NOMO-1 treated with dmso at 0.1 percent for 144 hours (cell line): Measurements from ENCODE around the gene FMC1.
"Not testable (repeated sequence)": the region's sequence is repeated elsewhere in the genome, so short reads cannot be mapped to it uniquely, and the experiment has no call there.

Experiments used
- DNase-seq: peaks from one replicate; lab custom pipeline; 2025; ENCODE audit not compliant: unreplicated experiment; lab: John Stamatoyannopoulos, UW

Gene FMC1

GRCh38 chr7:139340037-139340807 is 915 bp upstream of the FMC1 start:
- DNase-seq: peak; percentile 85

- no peak for DNase-seq
Measured at GRCh38 chr7:139340808-139341057, 404 bp upstream of the FMC1 start.

- peak; percentile 30 for DNase-seq
Measured at GRCh38 chr7:139341776-139342226, 664 bp downstream of the FMC1 start.

- DNase-seq: no peak
Measured at GRCh38 chr7:139345042-139345441, 3.9 kb downstream of the FMC1 start.

- no peak for DNase-seq
Measured at GRCh38 chr7:139351027-139351426, 9.9 kb downstream of the FMC1 start.

- DNase-seq: no peak
Measured at GRCh38 chr7:139354729-139355128, 13.6 kb downstream of the FMC1 start.

GRCh38 chr7:139355320-139355719 is 14.2 kb downstream of the FMC1 start:
- peak; percentile 26 for DNase-seq

- not testable (repeated sequence) for DNase-seq
Measured at GRCh38 chr7:139357729-139358506, 16.8 kb downstream of the FMC1 start.

- DNase-seq: no peak
Measured at GRCh38 chr7:139358541-139359365, 17.6 kb downstream of the FMC1 start.

GRCh38 chr7:139359366-139360209 is 18.5 kb downstream of the FMC1 start, which contains the start of gene LUC7L2:
LUC7L2 (plus strand) TSS chr7:139359894; CDS start chr7:139360262, 368 bp downstream.
- peak; percentile 86 for DNase-seq

GRCh38 chr7:139360210-139360947 is 19.2 kb downstream of the FMC1 start:
- peak; percentile 67 for DNase-seq

- no peak for DNase-seq
Measured at GRCh38 chr7:139360948-139361307, 19.8 kb downstream of the FMC1 start.

- no peak for DNase-seq
Measured at GRCh38 chr7:139361523-139361922, 20.4 kb downstream of the FMC1 start.

- no peak for DNase-seq
Measured at GRCh38 chr7:139362302-139362701, 21.2 kb downstream of the FMC1 start.

- DNase-seq: no peak
Measured at GRCh38 chr7:139362981-139363380, 21.8 kb downstream of the FMC1 start.

GRCh38 chr7:139365336-139365735 is 24.2 kb downstream of the FMC1 start:
- no peak for DNase-seq

- no peak for DNase-seq
Measured at GRCh38 chr7:139366400-139366799, 25.3 kb downstream of the FMC1 start.

- no peak for DNase-seq
Measured at GRCh38 chr7:139367438-139368155, 26.5 kb downstream of the FMC1 start.

- DNase-seq: no peak
Measured at GRCh38 chr7:139370301-139370942, 29.3 kb downstream of the FMC1 start.
